HL-60 (cell line): ENCODE measurements around the gene FOXF1.

Experiments used
- DNase-seq, 2 experiments: peaks; one replicate each; pipeline ENCODE4 v3.0.0-alpha.2; 2010 to 2020; ENCODE audit warnings: low read depth in 1 of 2, low spot score in 1 of 2
- H3K27ac ChIP-seq: fragments of 250-450 bp; sonication (Bioruptor Pico); replicated peaks from 2 replicates; pipeline ENCODE4 v1.5.1; 2020; ENCODE audit warnings: mild to moderate bottlenecking, moderate library complexity
- H3K27me3 ChIP-seq: fragments of 250-450 bp; sonication (Bioruptor Pico); 2 replicates; pipeline ENCODE4 v1.5.1; 2021; ENCODE audit warnings: mild to moderate bottlenecking, moderate library complexity; ENCODE audit not compliant: insufficient read depth, poor library complexity, severe bottlenecking
- H3K4me3 ChIP-seq: replicated peaks from 2 replicates; pipeline ENCODE4 v1.5.1; 2011; ENCODE audit warnings: mild to moderate bottlenecking, control low read depth, low read length; ENCODE audit not compliant: insufficient read depth
- GABPA ChIP-seq: IDR thresholded peaks from 2 replicates; pipeline ENCODE4 v1.6.1; 2012; ENCODE audit warnings: low read depth
- POLR2AphosphoS5 ChIP-seq: IDR thresholded peaks from 2 replicates; pipeline ENCODE4 v1.6.1; 2012; ENCODE audit warnings: low read depth
- SPI1 ChIP-seq: IDR thresholded peaks from 2 replicates; pipeline ENCODE4 v1.6.1; 2012; ENCODE audit warnings: low read depth, mild to moderate bottlenecking, borderline replicate concordance
- TF ChIP-seq, protein P1 (sequence below): IDR thresholded peaks from 2 replicates; pipeline ENCODE4 v1.6.1; 2012; ENCODE audit warnings: low read depth; ENCODE audit not compliant: insufficient replicate concordance
- TF ChIP-seq, protein P2 (sequence below): IDR thresholded peaks from one replicate; pipeline ENCODE4 v1.5.1; 2011; ENCODE audit warnings: low read length, control low read depth, inconsistent platforms; ENCODE audit not compliant: insufficient read depth

FOXF1 gene

DNA sequence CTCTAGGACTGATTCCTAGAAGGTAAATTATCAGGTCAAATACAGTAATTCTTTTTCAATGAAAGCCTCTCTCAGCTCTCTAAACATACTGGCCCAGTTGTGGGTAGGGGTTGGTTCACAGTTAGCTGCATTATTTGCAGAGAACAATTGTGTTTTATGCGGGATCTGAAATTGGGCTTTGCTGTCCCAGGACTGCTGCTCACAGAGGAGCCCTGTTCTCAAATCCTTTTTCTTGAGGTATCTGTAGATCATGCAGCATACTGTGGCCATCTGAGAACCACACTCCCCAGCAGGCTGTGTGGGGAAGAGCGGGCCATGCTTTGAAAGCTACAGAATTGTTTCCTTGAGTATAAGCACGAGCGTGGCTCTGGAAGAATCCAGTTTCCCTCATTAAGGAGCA is 27.2 kb downstream of the FOXF1 start:
- no peak overlapping the region for H3K27ac ChIP-seq
- no peak for DNase-seq
- TF ChIP-seq SPI1 (no peak), GABPA (no peak), POLR2AphosphoS5 (no peak)
- TF ChIP-seq, protein P1, sequence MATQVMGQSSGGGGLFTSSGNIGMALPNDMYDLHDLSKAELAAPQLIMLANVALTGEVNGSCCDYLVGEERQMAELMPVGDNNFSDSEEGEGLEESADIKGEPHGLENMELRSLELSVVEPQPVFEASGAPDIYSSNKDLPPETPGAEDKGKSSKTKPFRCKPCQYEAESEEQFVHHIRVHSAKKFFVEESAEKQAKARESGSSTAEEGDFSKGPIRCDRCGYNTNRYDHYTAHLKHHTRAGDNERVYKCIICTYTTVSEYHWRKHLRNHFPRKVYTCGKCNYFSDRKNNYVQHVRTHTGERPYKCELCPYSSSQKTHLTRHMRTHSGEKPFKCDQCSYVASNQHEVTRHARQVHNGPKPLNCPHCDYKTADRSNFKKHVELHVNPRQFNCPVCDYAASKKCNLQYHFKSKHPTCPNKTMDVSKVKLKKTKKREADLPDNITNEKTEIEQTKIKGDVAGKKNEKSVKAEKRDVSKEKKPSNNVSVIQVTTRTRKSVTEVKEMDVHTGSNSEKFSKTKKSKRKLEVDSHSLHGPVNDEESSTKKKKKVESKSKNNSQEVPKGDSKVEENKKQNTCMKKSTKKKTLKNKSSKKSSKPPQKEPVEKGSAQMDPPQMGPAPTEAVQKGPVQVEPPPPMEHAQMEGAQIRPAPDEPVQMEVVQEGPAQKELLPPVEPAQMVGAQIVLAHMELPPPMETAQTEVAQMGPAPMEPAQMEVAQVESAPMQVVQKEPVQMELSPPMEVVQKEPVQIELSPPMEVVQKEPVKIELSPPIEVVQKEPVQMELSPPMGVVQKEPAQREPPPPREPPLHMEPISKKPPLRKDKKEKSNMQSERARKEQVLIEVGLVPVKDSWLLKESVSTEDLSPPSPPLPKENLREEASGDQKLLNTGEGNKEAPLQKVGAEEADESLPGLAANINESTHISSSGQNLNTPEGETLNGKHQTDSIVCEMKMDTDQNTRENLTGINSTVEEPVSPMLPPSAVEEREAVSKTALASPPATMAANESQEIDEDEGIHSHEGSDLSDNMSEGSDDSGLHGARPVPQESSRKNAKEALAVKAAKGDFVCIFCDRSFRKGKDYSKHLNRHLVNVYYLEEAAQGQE, result no peak
- TF ChIP-seq, protein P2, sequence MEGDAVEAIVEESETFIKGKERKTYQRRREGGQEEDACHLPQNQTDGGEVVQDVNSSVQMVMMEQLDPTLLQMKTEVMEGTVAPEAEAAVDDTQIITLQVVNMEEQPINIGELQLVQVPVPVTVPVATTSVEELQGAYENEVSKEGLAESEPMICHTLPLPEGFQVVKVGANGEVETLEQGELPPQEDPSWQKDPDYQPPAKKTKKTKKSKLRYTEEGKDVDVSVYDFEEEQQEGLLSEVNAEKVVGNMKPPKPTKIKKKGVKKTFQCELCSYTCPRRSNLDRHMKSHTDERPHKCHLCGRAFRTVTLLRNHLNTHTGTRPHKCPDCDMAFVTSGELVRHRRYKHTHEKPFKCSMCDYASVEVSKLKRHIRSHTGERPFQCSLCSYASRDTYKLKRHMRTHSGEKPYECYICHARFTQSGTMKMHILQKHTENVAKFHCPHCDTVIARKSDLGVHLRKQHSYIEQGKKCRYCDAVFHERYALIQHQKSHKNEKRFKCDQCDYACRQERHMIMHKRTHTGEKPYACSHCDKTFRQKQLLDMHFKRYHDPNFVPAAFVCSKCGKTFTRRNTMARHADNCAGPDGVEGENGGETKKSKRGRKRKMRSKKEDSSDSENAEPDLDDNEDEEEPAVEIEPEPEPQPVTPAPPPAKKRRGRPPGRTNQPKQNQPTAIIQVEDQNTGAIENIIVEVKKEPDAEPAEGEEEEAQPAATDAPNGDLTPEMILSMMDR, result no peak
- no peaks in the 10 kb centered on the region for H3K27me3 ChIP-seq
- no peak overlapping the region for H3K4me3 ChIP-seq

DNA sequence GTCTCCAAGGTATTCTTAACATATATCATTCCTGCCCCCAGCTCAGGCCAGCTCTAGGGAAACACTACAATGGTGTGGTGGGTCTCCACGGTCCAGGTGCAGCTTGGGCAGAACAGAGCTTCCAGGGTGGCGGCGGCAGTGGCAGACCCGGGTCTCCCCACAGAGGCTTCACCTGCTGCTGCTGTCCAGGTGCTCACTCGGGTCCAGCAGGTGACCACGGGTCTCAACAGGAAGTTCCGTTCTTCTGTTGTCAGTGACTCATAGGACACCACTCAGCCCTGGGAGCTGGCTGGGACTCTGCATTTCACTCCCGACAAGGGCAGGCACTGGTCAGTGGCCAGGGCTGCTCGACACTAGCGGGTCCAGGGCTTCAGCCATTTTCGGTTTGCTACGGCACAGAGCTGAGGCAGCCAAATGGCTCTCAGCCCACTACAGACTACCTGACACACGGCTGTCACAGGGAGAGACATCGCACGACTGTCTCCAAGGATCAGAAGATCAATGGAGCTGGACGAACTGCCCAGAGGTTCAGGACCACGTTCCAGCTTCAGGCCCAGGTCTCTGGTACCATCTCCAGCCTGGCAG is 28.0 kb downstream of the FOXF1 start:
- no peak for DNase-seq
- Histone ChIP-seq H3K27me3 (no peaks in the 10 kb centered on the region), H3K27ac (no peak overlapping the region), H3K4me3 (no peak overlapping the region)
- no peak for TF ChIP-seq SPI1
- TF ChIP-seq POLR2AphosphoS5, result no peak
- TF ChIP-seq GABPA, result no peak

DNA sequence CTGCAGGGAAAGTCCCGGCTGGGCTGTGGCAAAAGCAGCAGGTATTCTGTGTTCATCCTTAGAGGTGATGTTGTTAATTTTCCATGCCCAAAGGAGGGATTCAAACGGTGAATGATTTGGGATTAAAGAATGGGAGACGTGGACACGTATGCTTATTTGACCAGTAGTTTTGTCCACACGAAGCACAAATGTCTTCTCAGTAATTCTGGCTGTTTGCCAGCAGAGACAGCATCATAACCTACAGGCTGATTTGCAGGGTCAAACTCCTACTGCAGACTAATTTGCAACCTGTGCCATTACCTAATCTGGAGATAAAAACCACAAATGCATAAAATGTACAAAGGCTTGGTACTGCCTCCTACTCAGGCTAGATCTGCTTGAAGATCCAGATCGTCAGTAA is 30.6 kb downstream of the FOXF1 start:
- Histone ChIP-seq H3K4me3 (no peak overlapping the region), H3K27ac (no peak overlapping the region), H3K27me3 (no peaks in the 10 kb centered on the region)
- DNase-seq, result no peak
- TF ChIP-seq, protein P2, result no peak
- TF ChIP-seq, protein P1, result no peak
- TF ChIP-seq SPI1, result no peak
- TF ChIP-seq GABPA, result no peak
- TF ChIP-seq POLR2AphosphoS5, result no peak

DNA sequence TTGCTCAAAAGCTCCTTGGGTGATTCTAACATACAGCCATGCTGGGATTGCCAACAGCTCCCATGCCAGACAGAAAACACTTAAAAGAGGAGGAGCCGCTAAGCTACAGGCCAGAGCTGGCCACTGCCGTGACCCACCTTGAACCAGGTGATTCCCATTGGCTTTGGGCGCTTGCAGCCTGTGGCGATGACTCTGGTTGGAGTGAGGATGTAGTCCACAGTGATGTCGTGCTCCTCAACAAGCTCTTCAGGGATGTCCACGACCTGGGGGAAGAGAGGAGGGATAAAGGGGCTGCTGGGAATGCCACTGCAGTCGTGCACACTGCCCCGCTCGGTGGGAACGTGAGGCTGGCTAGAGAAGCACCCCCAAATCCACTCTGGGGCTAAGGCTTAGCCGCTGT is 31.2 kb downstream of the FOXF1 start:
- no peak for DNase-seq
- TF ChIP-seq, protein P1, result no peak
- Histone ChIP-seq H3K27ac (no peak overlapping the region), H3K4me3 (no peak overlapping the region), H3K27me3 (no peaks in the 10 kb centered on the region)
